HG03025 (cell line): ENCODE data around the gene GRK5.

Experiments
- ATAC-seq: cut with Tn5 transposase; IDR thresholded peaks from one replicate; pipeline ENCODE4 v1.9.1; 2021; ENCODE audit warnings: mild to moderate bottlenecking, moderate library complexity; ENCODE audit not compliant: unreplicated experiment, low FRiP score

GRK5 gene

GRCh38 chr10:119488675-119489074 is 281.3 kb downstream of the GRK5 start:
- no peak for ATAC-seq

GRCh38 chr10:119489991-119490326 is 282.6 kb downstream of the GRK5 start:
- no peak for ATAC-seq

- ATAC-seq: no peak
Measured at GRCh38 chr10:119491966-119492757, 284.8 kb downstream of the GRK5 start.

GRCh38 chr10:119493155-119493554 is 285.8 kb downstream of the GRK5 start:
- no peak for ATAC-seq

GRCh38 chr10:119494236-119495020 is 287.1 kb downstream of the GRK5 start:
- no peak for ATAC-seq

GRCh38 chr10:119495021-119495505 is 287.7 kb downstream of the GRK5 start:
- ATAC-seq: no peak

GRCh38 chr10:119495545-119495944 is 288.2 kb downstream of the GRK5 start:
- ATAC-seq: no peak

- no peak for ATAC-seq
Measured at GRCh38 chr10:119496273-119496672, 288.9 kb downstream of the GRK5 start.

- no peak for ATAC-seq
Measured at GRCh38 chr10:119497243-119497642, 289.9 kb downstream of the GRK5 start.

GRCh38 chr10:119498889-119499676 is 291.7 kb downstream of the GRK5 start:
- no peak for ATAC-seq

- ATAC-seq: no peak
Measured at GRCh38 chr10:119499677-119500002, 292.3 kb downstream of the GRK5 start.

GRCh38 chr10:119500123-119500795 is 292.9 kb downstream of the GRK5 start:
- no peak for ATAC-seq

- ATAC-seq: no peak
Measured at GRCh38 chr10:119500821-119501220, 293.4 kb downstream of the GRK5 start.

- no peak for ATAC-seq
Measured at GRCh38 chr10:119501690-119502089, 294.3 kb downstream of the GRK5 start.

GRCh38 chr10:119502209-119502608 is 294.8 kb downstream of the GRK5 start:
- ATAC-seq: no peak

- no peak for ATAC-seq
Measured at GRCh38 chr10:119502618-119503155, 295.3 kb downstream of the GRK5 start.

- ATAC-seq: no peak
Measured at GRCh38 chr10:119503821-119504220, 296.4 kb downstream of the GRK5 start.

- ATAC-seq: no peak
Measured at GRCh38 chr10:119504651-119505050, 297.3 kb downstream of the GRK5 start.

- ATAC-seq: no peak
Measured at GRCh38 chr10:119505131-119505551, 297.8 kb downstream of the GRK5 start.
